Neutrophil (primary cell): Measurements from ENCODE around the gene SORCS2.

Source experiments
- H3K27ac ChIP-seq: fragments of 200-600 bp; sonication (generic); 2 replicates; pipeline ENCODE4 v1.5.1; 2016; ENCODE audit warnings: mild to moderate bottlenecking, moderate library complexity
- H3K27me3 ChIP-seq: fragments of 200-600 bp; sonication (generic); 2 replicates; pipeline ENCODE4 v1.6.0; 2016; ENCODE audit warnings: mild to moderate bottlenecking
- H3K36me3 ChIP-seq: fragments of 200-600 bp; sonication (generic); 2 replicates; pipeline ENCODE4 v1.5.1; 2017
- H3K4me1 ChIP-seq, 2 experiments: fragments of 200-600 bp in 1 of 2; sonication (generic) in 1 of 2; 1 replicate in 1 of 2; 2 replicates in 1 of 2; pipeline versions ENCODE4 v1.5.1 to v1.6.1; 2013 to 2016; ENCODE audit warnings: low read depth in 1 of 2, low read length in 1 of 2, mild to moderate bottlenecking in 1 of 2, moderate library complexity in 1 of 2; ENCODE audit not compliant: control insufficient read depth in 1 of 2, insufficient read depth in 1 of 2
- H3K4me3 ChIP-seq, 2 experiments: fragments of 200-600 bp in 1 of 2; sonication (generic) in 1 of 2; 1 replicate in 1 of 2; 2 replicates in 1 of 2; pipeline ENCODE4 v1.5.1; 2013 to 2016; ENCODE audit warnings: low read depth in 1 of 2, low read length in 1 of 2, mild to moderate bottlenecking in 1 of 2, moderate library complexity in 1 of 2
- H3K9me3 ChIP-seq: fragments of 200-600 bp; sonication (generic); 2 replicates; pipeline ENCODE4 v1.5.1; 2016
- TF ChIP-seq, protein P1 (sequence below): fragments of 200-600 bp; sonication (generic); IDR thresholded peaks from 2 replicates; pipeline ENCODE4 v1.5.1; 2016; ENCODE audit warnings: antibody characterized with exemption

The SORCS2 gene

GRCh38 chr4:7348946-7349900 lies 156.9 kb downstream of the SORCS2 start:
- Histone ChIP-seq H3K36me3 (no peaks in the 10 kb centered on the region), H3K27ac (no peak overlapping the region), H3K4me3 (no peak overlapping the region), H3K9me3 (no peaks in the 10 kb centered on the region), H3K4me1 (no peaks in the 10 kb centered on the region), H3K27me3 (no peaks in the 10 kb centered on the region)
- TF ChIP-seq, protein P1, sequence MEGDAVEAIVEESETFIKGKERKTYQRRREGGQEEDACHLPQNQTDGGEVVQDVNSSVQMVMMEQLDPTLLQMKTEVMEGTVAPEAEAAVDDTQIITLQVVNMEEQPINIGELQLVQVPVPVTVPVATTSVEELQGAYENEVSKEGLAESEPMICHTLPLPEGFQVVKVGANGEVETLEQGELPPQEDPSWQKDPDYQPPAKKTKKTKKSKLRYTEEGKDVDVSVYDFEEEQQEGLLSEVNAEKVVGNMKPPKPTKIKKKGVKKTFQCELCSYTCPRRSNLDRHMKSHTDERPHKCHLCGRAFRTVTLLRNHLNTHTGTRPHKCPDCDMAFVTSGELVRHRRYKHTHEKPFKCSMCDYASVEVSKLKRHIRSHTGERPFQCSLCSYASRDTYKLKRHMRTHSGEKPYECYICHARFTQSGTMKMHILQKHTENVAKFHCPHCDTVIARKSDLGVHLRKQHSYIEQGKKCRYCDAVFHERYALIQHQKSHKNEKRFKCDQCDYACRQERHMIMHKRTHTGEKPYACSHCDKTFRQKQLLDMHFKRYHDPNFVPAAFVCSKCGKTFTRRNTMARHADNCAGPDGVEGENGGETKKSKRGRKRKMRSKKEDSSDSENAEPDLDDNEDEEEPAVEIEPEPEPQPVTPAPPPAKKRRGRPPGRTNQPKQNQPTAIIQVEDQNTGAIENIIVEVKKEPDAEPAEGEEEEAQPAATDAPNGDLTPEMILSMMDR = no peak

- H3K27me3 ChIP-seq = no peaks in the 10 kb centered on the region
- no peak overlapping the region for H3K27ac ChIP-seq
- TF ChIP-seq, protein P1 = no peak
Measured at GRCh38 chr4:7350396-7350795, 158.1 kb downstream of the SORCS2 start.

DNA sequence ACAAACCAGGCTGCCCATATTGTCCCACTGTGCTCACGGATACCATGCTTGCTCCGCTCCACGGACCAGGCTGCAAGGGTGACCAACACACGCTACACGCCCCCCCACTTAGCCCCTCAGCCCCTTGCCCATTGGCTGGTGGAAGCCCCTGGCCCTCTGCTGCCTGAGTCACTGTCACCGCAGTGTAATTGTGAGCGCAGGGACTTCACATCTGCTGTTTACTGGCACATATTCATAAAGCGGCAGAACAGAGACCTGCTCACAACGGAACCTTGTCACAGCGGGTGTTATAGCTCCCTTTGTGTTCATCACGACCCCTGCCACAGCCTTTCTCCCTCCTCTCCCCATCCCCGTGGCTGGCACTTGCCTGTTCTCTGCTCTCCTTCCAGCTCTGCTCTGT lies 158.7 kb downstream of the SORCS2 start:
- Histone ChIP-seq H3K9me3 (no peaks in the 10 kb centered on the region), H3K27me3 (no peaks in the 10 kb centered on the region), H3K4me1 (no peaks in the 10 kb centered on the region), H3K4me3 (no peak overlapping the region), H3K27ac (no peak overlapping the region), H3K36me3 (no peaks in the 10 kb centered on the region)
- TF ChIP-seq, protein P1 = no peak

More at GRCh38 chr4:7350396-7350795, 158.1 kb downstream of the SORCS2 start:
- H3K36me3 ChIP-seq = no peaks in the 10 kb centered on the region
- no peak overlapping the region for H3K4me3 ChIP-seq
- no peaks in the 10 kb centered on the region for H3K4me1 ChIP-seq
- no peaks in the 10 kb centered on the region for H3K9me3 ChIP-seq

DNA sequence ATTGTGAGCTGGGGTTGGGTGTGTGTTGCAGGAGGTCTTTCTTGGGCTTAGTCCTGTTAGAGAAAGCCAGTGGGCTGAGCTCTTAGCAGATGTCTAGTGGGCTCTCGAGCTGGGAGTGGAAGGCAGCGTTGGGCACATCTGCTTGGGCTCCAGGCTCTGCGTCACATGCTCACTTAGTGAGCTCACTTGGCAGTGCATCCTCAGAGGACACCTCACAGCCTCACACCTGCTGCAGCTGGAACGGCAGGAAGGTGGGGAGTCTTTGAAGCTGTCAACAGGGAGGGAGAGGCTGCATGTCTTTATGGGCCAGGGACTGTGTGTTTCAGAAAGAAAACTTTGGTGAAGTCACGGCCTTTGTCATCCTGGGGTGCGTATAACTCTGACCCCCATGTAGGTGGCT lies 160.1 kb downstream of the SORCS2 start:
- Histone ChIP-seq H3K4me3 (no peak overlapping the region), H3K27ac (no peak overlapping the region), H3K36me3 (no peaks in the 10 kb centered on the region), H3K27me3 (no peaks in the 10 kb centered on the region), H3K4me1 (no peaks in the 10 kb centered on the region), H3K9me3 (no peaks in the 10 kb centered on the region)
- TF ChIP-seq, protein P1 = no peak

- H3K27ac ChIP-seq = no peak overlapping the region
- no peaks in the 10 kb centered on the region for H3K27me3 ChIP-seq
- H3K4me1 ChIP-seq = no peaks in the 10 kb centered on the region
- no peaks in the 10 kb centered on the region for H3K36me3 ChIP-seq
- no peak overlapping the region for H3K4me3 ChIP-seq
- no peaks in the 10 kb centered on the region for H3K9me3 ChIP-seq
- TF ChIP-seq, protein P1 = no peak
Measured at GRCh38 chr4:7353046-7353790, 160.9 kb downstream of the SORCS2 start.
